Esophagus muscularis mucosa (tissue), 3 donors: ENCODE measurements around the gene ZNF740.

ENCODE experiments used
- CTCF ChIP-seq, 3 experiments: fragments of 200-600 bp in 2 of 3; fragments of 450-650 bp in 1 of 3; sonication (generic) in 2 of 3; IDR thresholded peaks; one replicate each; pipeline ENCODE4 v1.5.1; 2017 to 2019; ENCODE audit warnings: antibody characterized with exemption in 3 of 3, mild to moderate bottlenecking in 2 of 3, moderate library complexity in 1 of 3
- POLR2A ChIP-seq: fragments of 450-650 bp; IDR thresholded peaks from one replicate; pipeline ENCODE4 v1.6.1; 2017; ENCODE audit warnings: antibody characterized with exemption, moderate library complexity, mild to moderate bottlenecking, low read depth
- POLR2AphosphoS5 ChIP-seq, 2 donors: sonication (generic); formaldehyde crosslinking; IDR thresholded peaks; one replicate each; pipeline ENCODE4 v1.6.1; 2017; ENCODE audit warnings: antibody characterized with exemption in 2 of 2

DNA sequence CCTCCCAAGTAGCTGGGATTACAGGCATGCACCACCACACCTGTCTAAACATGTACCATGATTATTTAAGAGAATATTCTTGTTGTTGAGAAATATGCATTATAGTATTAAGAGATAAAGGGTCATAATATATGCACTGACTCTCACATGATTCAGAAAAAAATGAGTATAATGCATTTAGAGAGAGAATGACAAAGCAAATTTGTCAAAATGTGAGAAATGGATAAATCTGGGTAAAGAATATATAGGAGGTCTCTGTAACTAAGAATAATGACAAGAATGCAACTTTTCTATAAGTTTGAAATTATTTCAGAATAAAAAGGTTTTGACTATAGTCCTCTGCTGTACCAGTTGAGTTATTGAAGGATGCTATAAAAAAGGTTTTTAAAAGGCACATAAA, 28.1 kb upstream of the ZNF740 start:
- TF ChIP-seq CTCF (IDR thresholded peaks at IDR 0.05) (no peak), POLR2AphosphoS5 (IDR thresholded peaks at IDR 0.05) (no peak), POLR2A (no peak)
